ENCODE data around the gene PABPC4L. TPM values are rescaled to one million over a fixed set of nuclear protein-coding genes. Genes with fewer than 3 reads are reported as not detected.

Gene PABPC4L
- total and polyA plus RNA-seq, 2 of the 13 experiments (the other 11 are each of a cell fraction or from before 2014, with no cell fraction given): not detected

- TF ChIP-seq ZNF782 (CRISPR knock-in tag; IDR thresholded peaks at IDR 0.05; ENCODE audit: borderline replicate concordance): no peak
- no peak for TF ChIP-seq SALL2 (CRISPR knock-in tag; IDR thresholded peaks at IDR 0.05)
- TF ChIP-seq TMF1 (CRISPR knock-in tag; IDR thresholded peaks at IDR 0.05; ENCODE audit: low read depth): no peak
Measured at GRCh38 chr4:134189480-134189879, 12.1 kb downstream of the PABPC4L start (continued).

- H3K9ac ChIP-seq (ENCODE audit: insufficient read depth, low read depth, low read length): no peak overlapping the region
- no peaks in the 10 kb centered on the region for H3K27me3 ChIP-seq (ENCODE audit: control insufficient read depth in 1 of 2, insufficient read depth in 2 of 2, low read length in 2 of 2)
- in situ Hi-C loops (cut with HindIII; ENCODE audit: extremely low pct_ligation_motif_present, low pct_unique_long_range_greater_than_20kb): no loop called here
- no TSS peak for BruUV-seq (replicated peaks)
- POLR2A ChIA-PET: no interaction called here
- H3K27ac ChIP-seq (ENCODE audit: extremely low read length, insufficient read depth, low read length): no peak overlapping the region
- intact Hi-C loops (cut with micrococcal nuclease; ENCODE audit: unreplicated experiment): no loop called here
- no peak overlapping the region for H3K4me3 ChIP-seq (replicated peaks in 1 of 3; ENCODE audit: insufficient read depth in 1 of 3, low read depth in 2 of 3, low read length in 3 of 3)
- CTCF ChIA-PET (ENCODE audit: low intra/inter-chr PET ratio, low total read pairs): no interaction called here
- FAIRE-seq: no peak
- H2AFZ ChIP-seq (ENCODE audit: low read length): no peak overlapping the region
- H3K4me2 ChIP-seq (ENCODE audit: low read depth, low read length): no peak overlapping the region
- DNase-seq (ENCODE audit: low spot score): no peak
- peaks cover 26% of the 10 kb centered on the region for H3K9me3 ChIP-seq (ENCODE audit: low read length)
- no peaks in the 10 kb centered on the region for H3K36me3 ChIP-seq (replicated peaks in 1 of 2; ENCODE audit: control insufficient read depth in 1 of 2, insufficient read depth in 2 of 2, low read length in 2 of 2)
- H3K4me1 ChIP-seq (ENCODE audit: insufficient read depth, low read length): no peaks in the 10 kb centered on the region
- H3K79me2 ChIP-seq (ENCODE audit: insufficient read depth, low read length): no peaks in the 10 kb centered on the region
- ATAC-seq: no peak
- H4K20me1 ChIP-seq (ENCODE audit: insufficient read depth, low read length): no peaks in the 10 kb centered on the region
- no peak for TF ChIP-seq ZBTB40 (IDR thresholded peaks at IDR 0.05)
- no peak for TF ChIP-seq ZBTB40 (CRISPR knock-in tag; IDR thresholded peaks at IDR 0.05)
- TF ChIP-seq SSRP1 (CRISPR knock-in tag; IDR thresholded peaks at IDR 0.05): no peak
- no peak for TF ChIP-seq HOMEZ (CRISPR knock-in tag; IDR thresholded peaks at IDR 0.05; ENCODE audit: low read depth)
- TF ChIP-seq ZNF3 (CRISPR knock-in tag; IDR thresholded peaks at IDR 0.05): no peak
- TF ChIP-seq ZNF33B (CRISPR knock-in tag; IDR thresholded peaks at IDR 0.05): no peak
- TF ChIP-seq ZNF143 (CRISPR knock-in tag; IDR thresholded peaks at IDR 0.05): no peak
- TF ChIP-seq KMT2A (CRISPR knock-in tag; IDR thresholded peaks at IDR 0.05): no peak
- no peak for TF ChIP-seq HNRNPL (IDR thresholded peaks at IDR 0.05; ENCODE audit: low read depth, low read length)
- no peak for TF ChIP-seq LBX2 (CRISPR knock-in tag; IDR thresholded peaks at IDR 0.05; ENCODE audit: borderline replicate concordance)
- no peak for TF ChIP-seq ZNF251 (CRISPR knock-in tag; IDR thresholded peaks at IDR 0.05)
- TF ChIP-seq SMC3 (IDR thresholded peaks at IDR 0.05; ENCODE audit: low read length): no peak
- TF ChIP-seq ZNF383 (CRISPR knock-in tag; IDR thresholded peaks at IDR 0.05; ENCODE audit: borderline replicate concordance): no peak
Measured at GRCh38 chr4:134178706-134179105, 22.9 kb downstream of the PABPC4L start.

Data from HepG2 (cell line).